HG03575 (cell line): ENCODE results near the gene C1orf21.

ENCODE experiments used
- ATAC-seq: cut with Tn5 transposase; IDR thresholded peaks from one replicate; pipeline ENCODE4 v1.9.1; 2021; ENCODE audit not compliant: unreplicated experiment, insufficient number of reproducible peaks, low FRiP score; ENCODE audit errors: extremely low read depth

Gene C1orf21

DNA sequence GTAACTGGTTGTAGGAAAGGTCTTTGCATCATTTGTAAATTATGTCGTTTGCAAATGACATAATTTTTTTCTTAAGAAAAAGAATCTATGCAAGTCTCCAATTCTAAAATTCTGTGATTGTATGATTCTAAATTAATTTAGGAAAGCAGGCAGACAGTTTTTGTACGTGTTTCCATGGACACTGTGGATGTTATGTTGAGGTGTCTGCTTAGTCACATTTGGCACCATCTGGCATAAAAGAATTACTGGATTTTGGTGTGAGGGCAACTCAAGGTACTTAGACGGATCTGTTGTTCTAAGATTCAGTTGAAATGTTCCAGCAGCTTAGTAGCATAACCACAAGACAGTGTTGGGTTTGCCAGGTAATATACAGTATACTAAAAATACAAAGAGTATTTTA is 42.5 kb downstream of the C1orf21 start:
- ATAC-seq, result no peak

- ATAC-seq, result no peak
Measured at GRCh38 chr1:184433956-184434502, 47.2 kb downstream of the C1orf21 start.

- ATAC-seq, result no peak
Measured at GRCh38 chr1:184437291-184437690, 50.5 kb downstream of the C1orf21 start.

DNA sequence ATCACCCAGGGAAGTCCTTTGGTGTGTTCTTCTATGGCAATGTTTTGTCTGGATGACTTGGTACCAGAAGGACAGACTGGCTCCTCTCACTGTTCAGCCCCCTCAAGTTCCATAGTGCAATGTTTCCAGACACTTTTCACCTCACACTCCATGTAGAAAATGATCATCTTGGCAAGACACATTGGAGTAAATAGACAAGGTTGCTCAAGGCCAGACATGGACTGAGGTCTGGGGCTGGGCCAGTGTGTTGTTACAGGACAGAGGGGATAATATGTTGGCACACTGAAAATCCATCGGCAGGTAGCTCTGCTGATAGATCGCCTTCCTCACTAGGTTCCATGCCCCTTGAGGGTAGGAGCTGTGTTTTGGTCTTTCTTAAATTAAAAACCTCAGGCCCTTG is 51.5 kb downstream of the C1orf21 start:
- ATAC-seq, result no peak

GRCh38 chr1:184442260-184442659 is 55.4 kb downstream of the C1orf21 start:
- no peak for ATAC-seq

DNA sequence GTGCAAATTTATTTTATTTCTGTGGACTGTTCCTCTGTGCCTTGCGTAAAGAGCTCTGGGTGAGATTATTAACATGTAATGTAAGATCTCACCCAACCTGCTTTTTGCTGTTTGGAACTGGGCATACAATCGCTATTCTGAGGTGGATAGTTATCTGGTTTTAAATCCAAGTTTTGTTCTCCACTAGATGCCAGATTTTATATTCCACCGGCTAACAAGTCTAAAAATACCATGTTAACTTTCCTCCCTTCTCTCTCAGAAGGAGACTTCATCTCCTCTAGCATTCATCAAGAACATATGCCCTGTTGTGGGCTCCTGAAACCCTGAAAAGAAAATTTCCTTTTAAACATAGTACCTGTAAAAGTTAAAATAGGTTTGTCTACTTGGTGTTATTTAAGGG is 56.4 kb downstream of the C1orf21 start:
- no peak for ATAC-seq

- ATAC-seq, result no peak
Measured at GRCh38 chr1:184443624-184444023, 56.8 kb downstream of the C1orf21 start.

GRCh38 chr1:184445997-184446396 is 59.2 kb downstream of the C1orf21 start:
- no peak for ATAC-seq

- ATAC-seq, result no peak
Measured at GRCh38 chr1:184447651-184448185, 60.9 kb downstream of the C1orf21 start.

GRCh38 chr1:184449916-184450315 is 63.1 kb downstream of the C1orf21 start:
- no peak for ATAC-seq

GRCh38 chr1:184455786-184456185 is 69.0 kb downstream of the C1orf21 start:
- no peak for ATAC-seq

GRCh38 chr1:184456189-184456588 is 69.4 kb downstream of the C1orf21 start:
- no peak for ATAC-seq

GRCh38 chr1:184457500-184457899 is 70.7 kb downstream of the C1orf21 start:
- ATAC-seq, result no peak

DNA sequence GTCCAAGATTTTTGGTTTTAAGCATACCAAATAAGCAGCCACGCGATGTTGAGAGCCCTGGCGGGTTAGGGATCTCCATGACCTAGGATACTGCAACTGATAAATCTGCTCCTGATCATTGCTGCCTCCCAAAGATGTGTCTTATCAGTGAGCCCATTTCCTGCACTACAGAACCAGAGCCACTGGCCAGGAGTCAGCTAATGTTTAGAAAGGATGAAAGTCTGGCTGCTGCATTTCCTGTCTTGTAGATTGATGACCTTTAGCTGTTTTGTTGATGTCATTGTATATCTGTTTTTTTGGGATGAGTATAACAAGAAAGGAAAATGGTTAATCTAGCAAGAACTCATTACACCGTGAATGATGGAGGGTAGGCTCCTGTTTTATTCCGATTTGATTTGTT is 74.5 kb downstream of the C1orf21 start:
- ATAC-seq, result no peak

- no peak for ATAC-seq
Measured at GRCh38 chr1:184462155-184462554, 75.3 kb downstream of the C1orf21 start.

GRCh38 chr1:184462990-184463389 is 76.2 kb downstream of the C1orf21 start:
- ATAC-seq, result no peak

DNA sequence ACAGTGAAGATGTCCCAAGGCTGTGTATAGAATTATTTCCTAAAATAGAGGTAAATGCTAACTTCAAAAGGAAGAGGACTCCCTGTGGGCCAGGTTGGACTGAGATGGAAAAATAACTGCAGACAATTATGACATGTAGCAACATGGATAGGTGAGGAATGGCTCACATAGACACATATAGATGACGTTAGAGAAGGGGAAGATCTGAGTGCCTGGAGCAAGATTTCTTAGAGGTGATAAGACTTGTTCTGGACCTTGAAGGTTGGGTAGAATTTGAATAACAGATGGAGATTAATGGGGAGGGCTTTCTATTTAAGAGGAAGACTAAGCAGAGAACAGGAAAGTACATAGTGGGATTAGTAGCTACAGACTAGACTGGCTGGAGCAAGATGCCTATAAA is 76.9 kb downstream of the C1orf21 start:
- no peak for ATAC-seq

GRCh38 chr1:184464757-184465156 is 77.9 kb downstream of the C1orf21 start:
- no peak for ATAC-seq

GRCh38 chr1:184465489-184466146 is 78.8 kb downstream of the C1orf21 start:
- ATAC-seq, result no peak

DNA sequence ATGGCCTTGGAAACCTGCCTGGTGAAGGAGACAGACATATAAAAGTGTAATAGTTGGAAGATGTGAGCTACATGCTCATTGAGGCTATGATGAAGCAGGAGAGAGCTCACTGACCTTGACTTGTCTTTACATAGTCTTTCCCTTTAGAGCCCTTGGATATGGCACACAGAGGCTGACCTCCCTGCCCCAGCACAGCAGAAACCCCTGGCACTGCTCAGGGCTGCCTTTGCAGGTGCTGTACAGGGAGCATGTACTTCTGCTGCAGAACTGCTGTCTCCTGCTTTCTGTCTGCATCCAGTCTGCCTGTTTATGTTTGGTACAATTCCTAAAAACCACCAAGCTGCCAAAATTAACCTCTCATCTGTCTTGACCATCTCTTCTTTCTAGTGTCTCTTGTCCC is 80.5 kb downstream of the C1orf21 start:
- no peak for ATAC-seq

DNA sequence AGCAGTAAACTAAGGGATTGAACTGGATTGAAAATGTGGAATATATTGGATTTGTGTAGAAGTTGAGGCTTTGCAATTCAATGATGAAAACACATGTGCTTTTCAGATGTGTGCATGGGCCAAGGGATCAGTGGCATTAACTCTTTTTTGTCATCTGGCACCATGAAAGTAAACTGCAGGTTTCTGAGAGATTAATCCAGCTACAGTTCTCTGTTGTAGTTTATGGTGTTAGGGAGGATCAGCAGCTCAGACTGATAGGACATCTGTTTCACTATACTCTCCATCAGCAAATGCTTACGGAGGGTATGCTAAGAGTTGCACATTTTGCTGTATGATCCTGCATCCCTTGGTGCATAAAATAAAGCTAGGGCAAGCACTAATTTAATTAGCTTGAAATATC is 82.6 kb downstream of the C1orf21 start:
- no peak for ATAC-seq
